Effector memory CD4-positive, alpha-beta T cell (primary cell): Measurements from ENCODE around the gene RIPOR3.

Experiments used
- DNase-seq, 3 donors: peaks; one replicate each; pipeline ENCODE4 v3.0.0-alpha.2; 2020
- H3K27ac ChIP-seq: 2 replicates; pipeline ENCODE4 v1.7.0; 2013; ENCODE audit warnings: mild to moderate bottlenecking, low read length, moderate library complexity; ENCODE audit not compliant: insufficient read depth, poor library complexity, severe bottlenecking
- H3K27me3 ChIP-seq: replicated peaks from 2 replicates; pipeline ENCODE4 v1.7.0; 2013; ENCODE audit warnings: mild to moderate bottlenecking, low read length; ENCODE audit not compliant: insufficient read depth, control insufficient read depth, poor library complexity, severe bottlenecking
- H3K36me3 ChIP-seq: 2 replicates; pipeline ENCODE4 v1.7.0; 2013; ENCODE audit warnings: mild to moderate bottlenecking, low read length, moderate library complexity; ENCODE audit not compliant: control insufficient read depth, insufficient read depth
- H3K4me1 ChIP-seq: 2 replicates; pipeline ENCODE4 v1.7.0; 2013; ENCODE audit warnings: low read length, mild to moderate bottlenecking; ENCODE audit not compliant: control insufficient read depth, insufficient read depth, poor library complexity, severe bottlenecking
- H3K4me3 ChIP-seq: 2 replicates; pipeline ENCODE4 v1.7.0; 2013; ENCODE audit warnings: low read length, low read depth, mild to moderate bottlenecking; ENCODE audit not compliant: insufficient read depth, poor library complexity, severe bottlenecking
- H3K9me3 ChIP-seq: 2 replicates; pipeline ENCODE4 v1.7.0; 2013; ENCODE audit warnings: mild to moderate bottlenecking, low read length, moderate library complexity; ENCODE audit not compliant: control insufficient read depth

Gene RIPOR3

GRCh38 chr20:50583442-50584150, 107.7 kb downstream of the RIPOR3 start:
- peaks cover 78% of the 10 kb centered on the region for H3K36me3 ChIP-seq
- no peak overlapping the region for H3K27ac ChIP-seq
- H3K4me3 ChIP-seq: no peak overlapping the region
- H3K27me3 ChIP-seq: no peaks in the 10 kb centered on the region
- no peaks in the 10 kb centered on the region for H3K4me1 ChIP-seq
- DNase-seq: no peak
- H3K9me3 ChIP-seq: no peaks in the 10 kb centered on the region

DNA sequence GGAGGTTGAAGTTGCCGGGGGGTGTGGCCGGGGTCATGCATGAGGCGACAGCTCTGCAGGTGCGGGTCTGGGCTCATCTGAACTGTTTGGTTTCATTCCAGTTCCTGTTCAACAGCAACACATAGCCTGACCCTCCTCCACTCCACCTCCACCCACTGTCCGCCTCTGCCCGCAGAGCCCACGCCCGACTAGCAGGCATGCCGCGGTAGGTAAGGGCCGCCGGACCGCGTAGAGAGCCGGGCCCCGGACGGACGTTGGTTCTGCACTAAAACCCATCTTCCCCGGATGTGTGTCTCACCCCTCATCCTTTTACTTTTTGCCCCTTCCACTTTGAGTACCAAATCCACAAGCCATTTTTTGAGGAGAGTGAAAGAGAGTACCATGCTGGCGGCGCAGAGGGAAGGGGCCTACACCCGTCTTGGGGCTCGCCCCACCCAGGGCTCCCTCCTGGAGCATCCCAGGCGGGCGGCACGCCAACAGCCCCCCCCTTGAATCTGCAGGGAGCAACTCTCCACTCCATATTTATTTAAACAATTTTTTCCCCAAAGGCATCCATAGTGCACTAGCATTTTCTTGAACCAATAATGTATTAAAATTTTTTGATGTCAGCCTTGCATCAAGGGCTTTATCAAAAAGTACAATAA, 108.6 kb downstream of the RIPOR3 start:
- no peak overlapping the region for H3K4me3 ChIP-seq
- no peaks in the 10 kb centered on the region for H3K9me3 ChIP-seq

DNA sequence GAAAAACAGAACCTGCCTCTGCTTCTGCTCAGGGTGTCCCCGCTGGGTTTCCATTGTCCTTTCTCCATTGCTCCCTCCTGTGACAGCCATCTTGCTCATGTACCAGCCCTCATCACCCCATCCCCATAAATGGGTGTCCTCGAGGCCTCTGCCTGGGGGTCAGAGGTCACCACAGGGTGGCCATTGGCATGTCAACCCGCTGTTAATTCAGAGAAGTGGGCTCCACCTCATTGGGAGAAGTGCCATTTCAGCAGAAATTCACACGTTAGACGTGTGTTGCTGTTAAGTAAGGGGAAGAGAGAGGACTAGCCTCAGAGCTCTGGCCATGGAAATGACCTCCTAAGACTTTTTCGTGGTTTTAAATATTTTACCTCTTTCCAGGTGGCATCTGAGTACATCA, 109.2 kb downstream of the RIPOR3 start:
- Histone ChIP-seq H3K4me3 (no peak overlapping the region), H3K36me3 (peaks cover 93% of the 10 kb centered on the region), H3K27ac (no peak overlapping the region), H3K4me1 (no peaks in the 10 kb centered on the region), H3K27me3 (no peaks in the 10 kb centered on the region), H3K9me3 (no peaks in the 10 kb centered on the region)
- no peak for DNase-seq

More for the DNA sequence above, 108.6 kb downstream of the RIPOR3 start:
- no peak for DNase-seq
- H3K27ac ChIP-seq: no peak overlapping the region
- peaks cover 87% of the 10 kb centered on the region for H3K36me3 ChIP-seq
- H3K4me1 ChIP-seq: no peaks in the 10 kb centered on the region
- H3K27me3 ChIP-seq: no peaks in the 10 kb centered on the region

- Histone ChIP-seq H3K36me3 (peaks cover 91% of the 10 kb centered on the region), H3K4me1 (no peaks in the 10 kb centered on the region), H3K9me3 (no peaks in the 10 kb centered on the region), H3K27ac (no peak overlapping the region), H3K4me3 (no peak overlapping the region), H3K27me3 (no peaks in the 10 kb centered on the region)
- no peak for DNase-seq
These were observed 110.3 kb downstream of the RIPOR3 start for GRCh38 chr20:50580842-50581544.

GRCh38 chr20:50580016-50580747, 111.2 kb downstream of the RIPOR3 start:
- Histone ChIP-seq H3K4me3 (no peak overlapping the region), H3K9me3 (no peaks in the 10 kb centered on the region), H3K4me1 (no peaks in the 10 kb centered on the region), H3K36me3 (peaks cover 91% of the 10 kb centered on the region), H3K27me3 (no peaks in the 10 kb centered on the region), H3K27ac (no peak overlapping the region)
- DNase-seq: peak in 1 of 3 donors; percentile 20

DNA sequence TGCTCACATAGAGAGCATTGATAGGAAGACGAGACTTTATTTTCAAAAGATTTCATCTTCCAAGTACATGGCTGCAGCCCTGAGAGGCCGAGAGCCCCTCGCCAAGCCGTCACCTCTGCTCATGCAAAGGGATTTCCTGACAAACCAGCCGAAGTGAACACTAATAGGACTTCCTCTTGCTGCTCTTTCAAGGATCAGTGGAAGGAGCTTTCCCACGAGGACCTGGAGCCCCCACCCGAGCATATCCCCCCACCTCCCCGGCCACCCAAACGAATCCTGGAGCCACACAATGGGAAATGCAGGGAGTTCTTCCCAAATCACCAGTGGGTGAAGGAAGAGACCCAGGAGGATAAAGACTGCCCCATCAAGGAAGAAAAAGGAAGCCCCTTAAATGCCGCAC, 111.8 kb downstream of the RIPOR3 start:
- H3K9me3 ChIP-seq: no peaks in the 10 kb centered on the region
- no peaks in the 10 kb centered on the region for H3K4me1 ChIP-seq
- no peak overlapping the region for H3K4me3 ChIP-seq
- no peaks in the 10 kb centered on the region for H3K27me3 ChIP-seq
- DNase-seq: no peak
- peaks cover 92% of the 10 kb centered on the region for H3K36me3 ChIP-seq
- no peak overlapping the region for H3K27ac ChIP-seq

DNA sequence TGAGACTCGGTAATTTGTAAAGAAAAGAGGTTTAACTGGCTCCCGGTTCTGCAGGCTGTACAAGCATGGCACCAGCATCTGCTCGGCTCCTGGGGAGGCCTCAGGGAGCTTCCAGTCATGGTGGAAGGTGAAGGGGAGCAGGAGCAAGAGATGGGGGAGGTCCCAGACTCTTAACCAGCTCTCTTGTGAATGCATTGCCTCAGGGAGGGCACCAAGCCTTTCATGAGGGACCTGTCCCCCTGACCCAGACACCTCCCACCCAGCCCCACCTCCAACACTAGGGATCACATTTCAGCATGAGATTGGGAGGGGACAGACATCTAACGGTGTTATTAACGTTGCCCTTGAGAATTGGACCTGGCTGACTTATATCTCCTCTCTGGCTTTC, 112.6 kb downstream of the RIPOR3 start:
- H3K4me1 ChIP-seq: no peaks in the 10 kb centered on the region
- H3K9me3 ChIP-seq: no peaks in the 10 kb centered on the region
- DNase-seq: no peak
- peaks cover 93% of the 10 kb centered on the region for H3K36me3 ChIP-seq
- H3K4me3 ChIP-seq: no peak overlapping the region
- H3K27me3 ChIP-seq: no peaks in the 10 kb centered on the region
- no peak overlapping the region for H3K27ac ChIP-seq

DNA sequence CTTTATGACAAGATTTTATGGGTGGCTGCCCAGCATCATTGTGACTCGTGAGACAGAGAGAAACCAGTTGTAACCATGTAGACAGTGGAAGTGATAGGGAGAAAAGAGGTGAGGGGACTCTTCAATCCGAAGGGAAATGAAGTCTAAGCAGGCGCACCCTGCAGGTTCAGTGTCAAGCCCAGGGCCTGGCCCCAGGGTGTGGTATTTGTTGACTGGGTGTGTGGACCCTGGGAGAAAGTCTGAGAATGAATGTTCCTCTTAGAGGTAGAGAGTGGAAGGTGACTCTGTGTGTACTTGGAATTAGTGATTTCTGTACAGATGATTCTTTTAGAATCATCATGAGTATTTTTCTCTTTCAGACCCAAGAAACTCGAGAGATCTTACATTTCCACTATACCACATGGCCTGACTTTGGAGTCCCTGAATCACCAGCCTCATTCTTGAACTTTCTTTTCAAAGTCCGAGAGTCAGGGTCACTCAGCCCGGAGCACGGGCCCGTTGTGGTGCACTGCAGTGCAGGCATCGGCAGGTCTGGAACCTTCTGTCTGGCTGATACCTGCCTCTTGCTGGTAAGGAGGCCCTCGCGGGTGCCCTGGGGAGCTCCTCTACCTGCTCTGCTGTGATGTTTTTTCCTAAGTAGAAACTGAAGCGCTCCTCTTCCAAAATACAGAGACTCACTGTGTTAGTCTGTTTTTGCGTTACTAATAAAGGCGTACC, 113.1 kb downstream of the RIPOR3 start:
- DNase-seq: no peak
- no peaks in the 10 kb centered on the region for H3K9me3 ChIP-seq
- H3K36me3 ChIP-seq: peaks cover 92% of the 10 kb centered on the region
- no peak overlapping the region for H3K4me3 ChIP-seq
- no peaks in the 10 kb centered on the region for H3K27me3 ChIP-seq
- H3K27ac ChIP-seq: no peak overlapping the region
- H3K4me1 ChIP-seq: no peaks in the 10 kb centered on the region

- no peak overlapping the region for H3K4me3 ChIP-seq
- DNase-seq: no peak
These were observed 113.9 kb downstream of the RIPOR3 start for GRCh38 chr20:50577175-50578018.

More at GRCh38 chr20:50577175-50578018, 113.9 kb downstream of the RIPOR3 start:
- Histone ChIP-seq H3K27me3 (no peaks in the 10 kb centered on the region), H3K4me1 (no peaks in the 10 kb centered on the region), H3K36me3 (peaks cover 90% of the 10 kb centered on the region), H3K27ac (no peak overlapping the region), H3K9me3 (no peaks in the 10 kb centered on the region)
